HepG2 (cell line): ENCODE measurements around the gene HTD2. TPM values are rescaled to one million over a fixed set of nuclear protein-coding genes. Genes with fewer than 3 reads are reported as not detected.

Source experiments
- EED ChIP-seq: sonication (generic); formaldehyde crosslinking; IDR thresholded peaks from 2 replicates; pipeline ENCODE4 v1.5.0; 2020; ENCODE audit warnings: mild to moderate bottlenecking, missing genetic modification reagents
- FOXA3 ChIP-seq: IDR thresholded peaks from 2 replicates; pipeline ENCODE4 v1.6.1; 2016; ENCODE audit warnings: missing genetic modification reagents, missing compliant biosample characterization
- FOXC1 ChIP-seq: sonication (generic); formaldehyde crosslinking; IDR thresholded peaks from 2 replicates; pipeline ENCODE4 v1.8.0; 2022; ENCODE audit warnings: mild to moderate bottlenecking, missing genetic modification reagents, borderline replicate concordance
- HMG20A ChIP-seq: IDR thresholded peaks from 2 replicates; pipeline ENCODE4 v1.6.1; 2016; ENCODE audit warnings: borderline replicate concordance
- HNF4A ChIP-seq: sonication (generic); formaldehyde crosslinking; IDR thresholded peaks from 2 replicates; pipeline ENCODE4 v1.4.0; 2020; ENCODE audit warnings: missing genetic modification reagents
- HNRNPLL ChIP-seq: fragments of 200-400 bp; formaldehyde crosslinking; IDR thresholded peaks from 2 replicates; pipeline ENCODE4 v1.6.1; 2017; ENCODE audit warnings: mild to moderate bottlenecking, low read depth, low read length; ENCODE audit not compliant: poor library complexity, severe bottlenecking
- NFIB ChIP-seq: sonication (generic); formaldehyde crosslinking; IDR thresholded peaks from 2 replicates; pipeline ENCODE4 v1.9.0; 2021; ENCODE audit warnings: missing genetic modification reagents, mild to moderate bottlenecking, borderline replicate concordance
- NFYC ChIP-seq: IDR thresholded peaks from 2 replicates; pipeline ENCODE4 v1.6.1; 2016; ENCODE audit warnings: missing genetic modification reagents, missing compliant biosample characterization
- NRL ChIP-seq: sonication (generic); formaldehyde crosslinking; IDR thresholded peaks from 2 replicates; pipeline ENCODE4 v1.5.0; 2020; ENCODE audit warnings: missing genetic modification reagents, mild to moderate bottlenecking, moderate library complexity, borderline replicate concordance
- PAXIP1 ChIP-seq: sonication (generic); formaldehyde crosslinking; conservative IDR thresholded peaks from 2 replicates; pipeline ENCODE4 v1.4.0; 2020; ENCODE audit warnings: mild to moderate bottlenecking, missing genetic modification reagents, moderate library complexity
- RARA ChIP-seq: IDR thresholded peaks from 2 replicates; pipeline ENCODE4 v1.6.1; 2016; ENCODE audit warnings: missing genetic modification reagents, missing compliant biosample characterization
- REPIN1 ChIP-seq: sonication (generic); formaldehyde crosslinking; IDR thresholded peaks from 2 replicates; pipeline ENCODE4 v1.8.0; 2022; ENCODE audit warnings: missing genetic modification reagents, low read depth, mild to moderate bottlenecking, borderline replicate concordance
- SAP130 ChIP-seq: IDR thresholded peaks from 2 replicates; pipeline ENCODE4 v1.6.1; 2016; ENCODE audit warnings: low read depth
- SCMH1 ChIP-seq: sonication (generic); formaldehyde crosslinking; IDR thresholded peaks from 2 replicates; pipeline ENCODE4 v1.9.0; 2021; ENCODE audit warnings: missing genetic modification reagents, mild to moderate bottlenecking, borderline replicate concordance
- SKI ChIP-seq: fragments of 450-650 bp; IDR thresholded peaks from one replicate; pipeline ENCODE4 v1.6.1; 2018; ENCODE audit warnings: mild to moderate bottlenecking; ENCODE audit not compliant: partially characterized antibody
- SKIL ChIP-seq: sonication (generic); formaldehyde crosslinking; IDR thresholded peaks from 2 replicates; pipeline ENCODE4 v1.8.0; 2022; ENCODE audit warnings: missing genetic modification reagents, mild to moderate bottlenecking, moderate library complexity, borderline replicate concordance
- SOX6 ChIP-seq, 2 experiments: fragments of 450-650 bp in 1 of 2; sonication (generic) in 1 of 2; formaldehyde crosslinking in 1 of 2; IDR thresholded peaks; 2 replicates each; pipeline versions ENCODE4 v1.4.0 to v1.6.1; 2017 to 2020; ENCODE audit warnings: antibody characterized with exemption in 1 of 2, mild to moderate bottlenecking in 1 of 2, missing genetic modification reagents in 1 of 2
- YEATS2 ChIP-seq: sonication (generic); formaldehyde crosslinking; IDR thresholded peaks from 2 replicates; pipeline ENCODE4 v1.4.0; 2020; ENCODE audit warnings: missing genetic modification reagents, borderline replicate concordance
- ZBTB46 ChIP-seq: sonication (generic); formaldehyde crosslinking; IDR thresholded peaks from 2 replicates; pipeline ENCODE4 v1.4.0; 2020; ENCODE audit warnings: mild to moderate bottlenecking, missing genetic modification reagents, borderline replicate concordance
- ZNF160 ChIP-seq: sonication (generic); formaldehyde crosslinking; IDR thresholded peaks from 2 replicates; pipeline ENCODE4 v1.8.0; 2022; ENCODE audit warnings: mild to moderate bottlenecking, inconsistent platforms, missing genetic modification reagents
- ZUFSP ChIP-seq: sonication (generic); formaldehyde crosslinking; IDR thresholded peaks from 2 replicates; pipeline ENCODE4 v1.9.0; 2021; ENCODE audit warnings: missing genetic modification reagents, mild to moderate bottlenecking, borderline replicate concordance
- polyA plus RNA-seq, 8 experiments: library from polyadenylated mRNA; depleted of rRNA in 3 of 8; stranded (reverse) in 7 of 8; unstranded in 1 of 8; fragments of >200 nt; fragmentation: Illumina TruSeq in 4 of 8; extraction: Trizol in 4 of 8; gene quantifications; 2 replicates each; pipeline versions ENCODE4 v1.2.1 to v1.2.3, GENCODE V29; 2011 to 2016; ENCODE audit warnings: low read depth in 4 of 8, missing spikeins in 1 of 8, mixed read lengths in 1 of 8; ENCODE audit not compliant: insufficient read depth in 1 of 8
- total RNA-seq, 5 experiments: library from RNA; depleted of rRNA; stranded (reverse); fragments of >200 nt; fragmentation: Illumina TruSeq; extraction: Trizol; gene quantifications; 2 replicates each; pipeline ENCODE4 v1.2.3, GENCODE V29; 2016; ENCODE audit warnings: low read depth in 1 of 5

Gene HTD2
- total and polyA plus RNA-seq, 2 of the 13 experiments (the other 11 are each of a cell fraction or from before 2014, with no cell fraction given), result 8.6 to 13.7 TPM

GRCh38 chr3:58325525-58325992 lies 19.2 kb downstream of the HTD2 start (continued):
- no peak for TF ChIP-seq SKIL (CRISPR knock-in tag)
- TF ChIP-seq FOXA3, result peak; percentile 10; the same call in 1 of the 2 replicates
- 0 out of 2 replicates have a peak, but pooled peaks have one; percentile 10 for TF ChIP-seq HNF4A (CRISPR knock-in tag)
- TF ChIP-seq SKI, result peak; percentile 9
- no peak for TF ChIP-seq SOX6 (IDR thresholded peaks at IDR 0.05)
- TF ChIP-seq SOX6 (CRISPR knock-in tag; IDR thresholded peaks at IDR 0.05), result 0 out of 2 replicates have a peak, but pooled peaks have one; percentile 31
- TF ChIP-seq ZBTB46 (CRISPR knock-in tag), result no peak
- 0 out of 2 replicates have a peak, but pooled peaks have one; percentile 21 for TF ChIP-seq SAP130 (CRISPR knock-in tag)
- TF ChIP-seq HMG20A (CRISPR knock-in tag), result 0 out of 2 replicates have a peak, but pooled peaks have one; percentile 28
- no peak for TF ChIP-seq NFIB (CRISPR knock-in tag)
- no peak for TF ChIP-seq HNRNPLL
- no peak for TF ChIP-seq NRL (CRISPR knock-in tag)
- peak; percentile 54 for TF ChIP-seq PAXIP1 (CRISPR knock-in tag)
- TF ChIP-seq RARA (CRISPR knock-in tag), result 0 out of 2 replicates have a peak, but pooled peaks have one; percentile 7
- no peak for TF ChIP-seq NFYC (CRISPR knock-in tag)
- no peak for TF ChIP-seq YEATS2 (CRISPR knock-in tag)
- no peak for TF ChIP-seq FOXC1
- no peak for TF ChIP-seq SCMH1 (CRISPR knock-in tag)
- TF ChIP-seq EED (CRISPR knock-in tag), result no peak
- TF ChIP-seq REPIN1 (CRISPR knock-in tag), result no peak
- TF ChIP-seq ZNF160 (CRISPR knock-in tag), result no peak
- TF ChIP-seq ZUFSP, result no peak
